ENCODE measurements around the gene FCER2.

The FCER2 gene

GRCh38 chr19:7676376-7676775 is 25.6 kb downstream of the FCER2 start:
- DNase-seq: no peak

GRCh38 chr19:7674010-7675005 is 27.6 kb downstream of the FCER2 start:
- DNase-seq: peak; percentile 42

- no peak for DNase-seq
Observed at GRCh38 chr19:7672522-7672921, 29.4 kb downstream of the FCER2 start.

- DNase-seq: no peak
Observed at GRCh38 chr19:7670790-7671189, 31.1 kb downstream of the FCER2 start.

- no peak for DNase-seq
Observed at GRCh38 chr19:7670150-7670783, 31.7 kb downstream of the FCER2 start.

GRCh38 chr19:7669641-7670040 is 32.3 kb downstream of the FCER2 start:
- no peak for DNase-seq

GRCh38 chr19:7668842-7669241 is 33.1 kb downstream of the FCER2 start, which contains the start of gene RETN:
Gene RETN (plus strand): TSS chr19:7669049. CDS start chr19:7669327, 278 bp downstream.
- DNase-seq: no peak

GRCh38 chr19:7665076-7665475 is 36.9 kb downstream of the FCER2 start:
- no peak for DNase-seq

- DNase-seq: no peak
Observed at GRCh38 chr19:7663706-7664105, 38.2 kb downstream of the FCER2 start.

- no peak for DNase-seq
Observed at GRCh38 chr19:7662657-7663056, 39.3 kb downstream of the FCER2 start.

GRCh38 chr19:7661744-7662538 is 40.0 kb downstream of the FCER2 start:
- no peak for DNase-seq

- no peak for DNase-seq
Observed at GRCh38 chr19:7658219-7658686, 43.7 kb downstream of the FCER2 start.

GRCh38 chr19:7657131-7657751 is 44.7 kb downstream of the FCER2 start:
- DNase-seq: no peak

GRCh38 chr19:7655581-7655980 is 46.4 kb downstream of the FCER2 start:
- DNase-seq: no peak

- DNase-seq: no peak
Observed at GRCh38 chr19:7654401-7654800, 47.5 kb downstream of the FCER2 start.

GRCh38 chr19:7652061-7652641 is 49.8 kb downstream of the FCER2 start:
- DNase-seq: peak; percentile 74

- DNase-seq: no peak
Observed at GRCh38 chr19:7650148-7650547, 51.8 kb downstream of the FCER2 start.

- no peak for DNase-seq
Observed at GRCh38 chr19:7648265-7649014, 53.5 kb downstream of the FCER2 start.

GRCh38 chr19:7647156-7647555 is 54.8 kb downstream of the FCER2 start:
- DNase-seq: no peak

GRCh38 chr19:7646426-7646700 is 55.6 kb downstream of the FCER2 start:
- no peak for DNase-seq

- DNase-seq: no peak
Observed at GRCh38 chr19:7645656-7646425, 56.1 kb downstream of the FCER2 start.
